ENCODE measurements around the gene LRRC8E.

The LRRC8E gene

GRCh38 chr19:7901337-7901736 is 13.0 kb downstream of the LRRC8E start:
- DNase-seq (ENCODE audit: low read depth), result no peak
- TF ChIP-seq CTCF (conservative IDR thresholded peaks at IDR 0.05; ENCODE audit: low read depth, low read length), result no peak
- H3K4me3 ChIP-seq (ENCODE audit: low read length), result no peak overlapping the region

GRCh38 chr19:7902796-7903243 is 14.5 kb downstream of the LRRC8E start:
- peak overlapping the region; percentile 63 for H3K4me3 ChIP-seq (ENCODE audit: low read length)
- no peak for TF ChIP-seq CTCF (conservative IDR thresholded peaks at IDR 0.05; ENCODE audit: low read depth, low read length)
- DNase-seq (ENCODE audit: low read depth), result no peak

- peak; percentile 89 for DNase-seq (ENCODE audit: low read depth)
- peak; percentile 53 for TF ChIP-seq CTCF (conservative IDR thresholded peaks at IDR 0.05; ENCODE audit: low read depth, low read length)
- peak within 1 kb of the TSS; percentile 80 for H3K4me3 ChIP-seq (ENCODE audit: low read length)
Measured at GRCh38 chr19:7903244-7904073, 15.1 kb downstream of the LRRC8E start, which contains the start of gene MAP2K7. Gene MAP2K7 (plus strand): TSS chr19:7903877. CDS start chr19:7903945, 68 bp downstream.

GRCh38 chr19:7904074-7905020 is 16.0 kb downstream of the LRRC8E start:
- peak overlapping the region; percentile 80 for H3K4me3 ChIP-seq (ENCODE audit: low read length)
- no peak for DNase-seq (ENCODE audit: low read depth)
- TF ChIP-seq CTCF (conservative IDR thresholded peaks at IDR 0.05; ENCODE audit: low read depth, low read length), result no peak

- TF ChIP-seq CTCF (conservative IDR thresholded peaks at IDR 0.05; ENCODE audit: low read depth, low read length), result no peak
- no peak overlapping the region for H3K4me3 ChIP-seq (ENCODE audit: low read length)
Measured at GRCh38 chr19:7905268-7905667, 17.0 kb downstream of the LRRC8E start.

GRCh38 chr19:7905859-7906258 is 17.5 kb downstream of the LRRC8E start:
- TF ChIP-seq CTCF (conservative IDR thresholded peaks at IDR 0.05; ENCODE audit: low read depth, low read length), result no peak
- no peak for DNase-seq (ENCODE audit: low read depth)
- H3K4me3 ChIP-seq (ENCODE audit: low read length), result no peak overlapping the region

More at GRCh38 chr19:7905268-7905667, 17.0 kb downstream of the LRRC8E start:
- no peak for DNase-seq (ENCODE audit: low read depth)

Measured in retinal pigment epithelial cell (primary cell).